Gastrocnemius medialis (tissue), 4 donors: Measurements from ENCODE around the gene NR3C2.

ENCODE experiments used
- POLR2A ChIP-seq, 2 donors: fragments of 450-650 bp; IDR thresholded peaks; one replicate each; pipeline ENCODE4 v1.6.1; 2017; ENCODE audit warnings: antibody characterized with exemption in 2 of 2, mild to moderate bottlenecking in 2 of 2, moderate library complexity in 2 of 2
- TF ChIP-seq, protein P1 (sequence below), 5 experiments: fragments of 450-650 bp in 3 of 5; fragments of 200-600 bp in 2 of 5; sonication (generic) in 2 of 5; IDR thresholded peaks in 4 of 5; conservative IDR thresholded peaks in 1 of 5; 1 replicate in 4 of 5; 2 replicates in 1 of 5; pipeline ENCODE4 v1.5.1; 2016 to 2019; ENCODE audit warnings: antibody characterized with exemption in 5 of 5, mild to moderate bottlenecking in 3 of 5, moderate library complexity in 3 of 5

DNA sequence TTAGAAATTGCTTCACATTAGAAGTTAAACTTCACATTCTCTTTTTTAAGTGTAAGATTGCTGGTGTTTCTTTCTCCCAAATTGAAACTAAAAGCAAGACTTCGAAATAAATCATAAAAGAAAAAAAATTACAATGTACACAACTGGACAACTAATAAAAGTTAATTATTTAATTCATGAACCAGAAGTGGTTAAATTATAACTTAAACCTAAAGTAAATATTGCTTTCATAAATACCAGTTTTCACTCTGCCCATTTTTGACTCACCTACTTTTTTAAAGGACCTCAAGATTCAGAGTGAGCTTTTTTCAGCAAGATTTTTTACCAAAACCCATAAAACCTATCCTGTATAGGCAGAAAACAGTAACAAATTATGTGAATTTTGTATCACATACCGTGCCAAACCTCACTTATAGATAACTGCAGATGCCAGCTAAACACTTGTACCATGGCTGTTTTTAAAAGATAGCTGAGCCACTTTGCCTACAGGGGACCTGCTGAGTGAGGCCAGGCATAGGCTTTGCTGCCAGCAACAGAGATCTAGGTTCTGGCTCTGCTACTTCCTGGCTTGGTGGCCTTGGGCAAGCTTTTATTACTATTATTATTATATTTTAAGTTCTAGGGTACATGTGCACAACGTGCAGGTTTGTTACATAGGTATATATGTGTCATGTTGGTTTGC is 259.8 kb downstream of the NR3C2 start:
- TF ChIP-seq, protein P1, sequence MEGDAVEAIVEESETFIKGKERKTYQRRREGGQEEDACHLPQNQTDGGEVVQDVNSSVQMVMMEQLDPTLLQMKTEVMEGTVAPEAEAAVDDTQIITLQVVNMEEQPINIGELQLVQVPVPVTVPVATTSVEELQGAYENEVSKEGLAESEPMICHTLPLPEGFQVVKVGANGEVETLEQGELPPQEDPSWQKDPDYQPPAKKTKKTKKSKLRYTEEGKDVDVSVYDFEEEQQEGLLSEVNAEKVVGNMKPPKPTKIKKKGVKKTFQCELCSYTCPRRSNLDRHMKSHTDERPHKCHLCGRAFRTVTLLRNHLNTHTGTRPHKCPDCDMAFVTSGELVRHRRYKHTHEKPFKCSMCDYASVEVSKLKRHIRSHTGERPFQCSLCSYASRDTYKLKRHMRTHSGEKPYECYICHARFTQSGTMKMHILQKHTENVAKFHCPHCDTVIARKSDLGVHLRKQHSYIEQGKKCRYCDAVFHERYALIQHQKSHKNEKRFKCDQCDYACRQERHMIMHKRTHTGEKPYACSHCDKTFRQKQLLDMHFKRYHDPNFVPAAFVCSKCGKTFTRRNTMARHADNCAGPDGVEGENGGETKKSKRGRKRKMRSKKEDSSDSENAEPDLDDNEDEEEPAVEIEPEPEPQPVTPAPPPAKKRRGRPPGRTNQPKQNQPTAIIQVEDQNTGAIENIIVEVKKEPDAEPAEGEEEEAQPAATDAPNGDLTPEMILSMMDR (IDR thresholded peaks at IDR 0.05 in 4 of 5, conservative IDR thresholded peaks at IDR 0.05 in 1 of 5) = no peak
- no peak for TF ChIP-seq POLR2A (IDR thresholded peaks at IDR 0.05)
